ENCODE results near the gene PYCARD.
"Not testable (repeated sequence)": the region's sequence is repeated elsewhere in the genome, so short reads cannot be mapped to it uniquely, and the experiment has no call there.

PYCARD gene

DNA sequence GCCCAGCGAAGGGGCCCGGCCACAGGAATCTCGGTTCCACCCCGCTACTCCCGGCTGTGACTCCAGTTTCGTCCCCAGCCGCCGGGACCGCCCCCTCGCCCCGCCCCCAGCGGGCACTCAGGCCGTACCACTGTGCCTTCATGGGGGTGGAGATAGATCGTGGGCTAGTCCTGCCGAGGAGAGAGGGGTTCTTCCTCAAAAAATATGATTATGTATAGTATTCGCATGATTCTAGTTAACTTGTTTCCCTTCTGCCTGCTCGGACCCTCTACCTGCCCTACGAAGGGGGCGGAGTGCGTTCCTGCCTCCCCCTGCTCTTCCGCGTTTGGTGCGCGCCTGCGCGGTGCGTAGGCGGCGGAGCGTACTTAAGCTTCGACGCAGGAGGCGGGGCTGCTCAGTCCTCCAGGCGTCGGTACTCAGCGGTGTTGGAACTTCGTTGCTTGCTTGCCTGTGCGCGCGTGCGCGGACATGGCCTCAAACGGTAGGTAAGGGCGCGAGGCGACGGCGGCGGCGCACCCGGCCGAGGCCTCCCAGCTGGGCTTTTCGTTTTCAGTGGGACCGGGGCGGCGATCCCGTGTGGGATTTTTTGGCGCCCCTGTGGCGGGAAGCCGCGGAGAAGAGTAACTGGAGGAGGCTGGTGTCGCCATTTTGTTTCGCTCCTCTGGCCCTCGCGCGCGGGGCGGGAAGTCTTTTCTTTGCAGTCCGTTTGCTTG lies 22.7 kb downstream of the PYCARD start, which contains the start of gene FUS:
Gene FUS, plus strand, starts transcription at position 393 of the 713 bp plus-strand sequence. Its CDS starts 76 bp downstream, at position 469.
- H3K27ac ChIP-seq: peak within 1 kb of the TSS; percentile 93
- TF ChIP-seq ZFX (IDR thresholded peaks at IDR 0.05) (no peak), CTCF (conservative IDR thresholded peaks at IDR 0.05) (no peak)

DNA sequence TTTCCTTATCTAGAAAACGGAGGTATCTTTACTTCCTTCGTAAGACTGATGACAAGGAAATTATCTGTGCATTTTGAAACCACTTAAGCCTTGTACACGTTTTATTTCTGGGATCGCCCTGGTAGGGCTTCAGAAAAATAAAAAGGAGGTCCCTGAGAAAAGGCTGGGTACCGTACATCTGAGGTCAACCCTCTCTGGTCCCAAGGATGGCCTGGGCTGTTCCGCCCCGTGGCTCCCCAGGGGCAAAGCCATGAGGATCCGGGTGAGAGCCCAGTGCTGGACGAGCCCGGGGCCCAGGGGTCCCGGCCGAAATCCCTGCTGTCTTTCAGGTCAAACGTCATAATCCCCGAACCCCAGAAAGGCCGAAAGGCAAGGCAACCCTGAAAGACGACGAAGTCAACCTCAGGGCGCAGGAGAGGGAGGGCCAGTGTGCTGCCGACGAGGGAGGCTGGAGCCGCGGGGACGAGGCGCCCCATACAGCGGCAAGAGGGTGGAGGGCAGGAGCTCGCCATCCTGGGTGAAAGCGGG lies 23.3 kb downstream of the PYCARD start:
- peak overlapping the region; percentile 93 for H3K27ac ChIP-seq
- TF ChIP-seq CTCF (conservative IDR thresholded peaks at IDR 0.05): no peak
- no peak for TF ChIP-seq ZFX (IDR thresholded peaks at IDR 0.05)

DNA sequence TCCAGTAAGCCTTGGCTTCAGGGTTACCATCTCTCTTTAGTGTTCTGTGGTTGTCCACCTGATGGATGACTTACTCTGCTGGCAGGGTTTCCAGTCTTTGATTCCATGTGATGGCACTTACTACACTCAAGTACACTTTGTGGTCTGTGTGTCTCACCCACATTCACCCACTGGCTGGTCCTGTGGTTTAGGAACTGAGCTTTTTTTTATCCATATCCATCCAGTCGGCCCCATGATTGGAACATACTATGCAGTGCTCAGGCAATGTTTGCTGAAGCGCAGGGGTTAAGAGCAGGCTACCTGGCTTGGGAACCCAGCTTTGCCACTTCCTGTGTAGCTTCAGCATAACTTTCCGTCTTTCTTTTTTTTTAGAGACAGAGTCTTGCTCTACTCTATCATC lies 25.4 kb downstream of the PYCARD start:
- no peak overlapping the region for H3K27ac ChIP-seq
- no peak for TF ChIP-seq CTCF (conservative IDR thresholded peaks at IDR 0.05)
- TF ChIP-seq ZFX (IDR thresholded peaks at IDR 0.05): no peak

DNA sequence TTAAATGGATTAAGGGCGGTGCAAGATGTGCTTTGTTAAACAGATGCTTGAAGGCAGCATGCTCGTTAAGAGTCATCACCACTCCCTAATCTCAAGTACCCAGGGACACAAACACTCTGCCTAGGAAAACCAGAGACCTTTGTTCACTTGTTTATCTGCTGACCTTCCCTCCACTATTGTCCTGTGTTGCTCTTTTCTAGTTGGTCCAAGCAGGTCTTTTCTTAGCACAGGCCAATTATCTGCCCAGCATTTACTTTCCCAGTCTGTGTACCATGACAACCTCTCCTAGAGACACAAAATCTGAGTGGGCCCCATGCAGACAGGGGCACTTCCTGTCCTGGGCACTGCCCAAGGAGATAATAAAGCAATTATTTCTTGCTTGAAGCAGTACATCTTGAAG lies 32.5 kb downstream of the PYCARD start:
- not testable (repeated sequence) for H3K27ac ChIP-seq

DNA sequence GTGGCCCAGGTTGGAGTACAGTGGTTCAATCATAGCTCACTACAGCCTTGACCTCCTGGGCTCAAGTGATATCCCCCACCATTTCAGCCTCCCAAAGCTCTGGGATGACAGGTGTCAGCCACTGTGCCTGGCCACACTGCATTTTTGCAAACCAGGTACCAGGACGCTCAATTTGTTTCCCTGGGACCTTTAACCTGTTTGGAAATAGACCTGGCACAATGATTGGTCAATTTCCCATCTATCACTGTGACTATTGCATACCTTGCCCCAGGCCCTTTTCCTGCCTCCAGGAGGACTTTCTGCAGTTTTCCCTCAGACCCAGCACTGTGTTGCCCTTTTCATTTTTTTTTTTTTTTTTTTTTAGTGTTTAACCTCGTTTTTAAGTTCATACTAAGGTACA lies 33.7 kb downstream of the PYCARD start:
- TF ChIP-seq ZFX (IDR thresholded peaks at IDR 0.05): no peak
- TF ChIP-seq CTCF (conservative IDR thresholded peaks at IDR 0.05): no peak
- H3K27ac ChIP-seq: no peak overlapping the region

- H3K27ac ChIP-seq: no peak overlapping the region
- TF ChIP-seq ZFX (IDR thresholded peaks at IDR 0.05) (no peak), CTCF (conservative IDR thresholded peaks at IDR 0.05) (no peak)
These were observed 35.2 kb downstream of the PYCARD start for GRCh38 chr16:31167315-31167714.

DNA sequence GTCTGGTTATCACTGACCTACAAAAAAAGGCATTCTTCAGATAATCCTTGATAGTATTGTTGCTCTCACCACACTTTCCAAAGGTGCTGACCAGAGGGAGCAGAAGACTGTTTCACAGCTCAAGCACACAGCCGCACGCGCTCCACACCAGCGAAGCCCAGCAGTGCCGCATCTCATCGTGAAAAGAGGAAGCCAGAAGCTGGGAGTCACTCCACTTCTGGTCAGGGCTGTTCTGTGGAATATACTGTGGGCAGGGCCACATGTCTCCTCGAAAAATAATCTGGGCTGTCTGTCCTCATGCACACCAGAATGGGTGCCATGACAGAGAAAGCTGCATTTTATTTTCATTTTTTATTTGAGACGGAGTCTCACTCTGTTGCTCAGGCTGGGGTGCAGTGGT lies 45.4 kb downstream of the PYCARD start:
- TF ChIP-seq ZFX (IDR thresholded peaks at IDR 0.05): no peak
- no peak for TF ChIP-seq CTCF (conservative IDR thresholded peaks at IDR 0.05)
- H3K27ac ChIP-seq: no peak overlapping the region
